NCI-H146 treated with DMSO at 0.1 percent for 48 hours (cell line): ENCODE data around the gene STK32B.
"Not testable (repeated sequence)": the region's sequence is repeated elsewhere in the genome, so short reads cannot be mapped to it uniquely, and the experiment has no call there.

Source experiments
- DNase-seq: peaks from one replicate; lab custom pipeline; 2025; ENCODE audit not compliant: unreplicated experiment; lab: John Stamatoyannopoulos, UW

The STK32B gene

GRCh38 chr4:5051278-5052203 lies at the start of gene STK32B:
Gene STK32B, plus strand, starts transcription at chr4:5051480.
- DNase-seq: no peak

- DNase-seq: not testable (repeated sequence)
These were observed 49.6 kb upstream of the STK32B start for GRCh38 chr4:5001641-5002040.

GRCh38 chr4:5003372-5003857 lies 47.9 kb upstream of the STK32B start:
- DNase-seq: no peak

GRCh38 chr4:5003918-5004317 lies 47.4 kb upstream of the STK32B start:
- DNase-seq: no peak

GRCh38 chr4:5004496-5004895 lies 46.8 kb upstream of the STK32B start:
- no peak for DNase-seq

GRCh38 chr4:5006932-5007331 lies 44.3 kb upstream of the STK32B start:
- not testable (repeated sequence) for DNase-seq

- no peak for DNase-seq
These were observed 41.5 kb upstream of the STK32B start for GRCh38 chr4:5009796-5010195.

- no peak for DNase-seq
These were observed 40.3 kb upstream of the STK32B start for GRCh38 chr4:5010984-5011383.

- DNase-seq: no peak
These were observed 38.9 kb upstream of the STK32B start for GRCh38 chr4:5012244-5012898.

GRCh38 chr4:5012958-5013357 lies 38.3 kb upstream of the STK32B start:
- no peak for DNase-seq

- DNase-seq: no peak
These were observed 37.1 kb upstream of the STK32B start for GRCh38 chr4:5014007-5014682.

GRCh38 chr4:5018096-5018495 lies 33.2 kb upstream of the STK32B start:
- no peak for DNase-seq

GRCh38 chr4:5018603-5019002 lies 32.7 kb upstream of the STK32B start:
- DNase-seq: no peak

GRCh38 chr4:5019274-5019673 lies 32.0 kb upstream of the STK32B start, which contains the start of gene CYTL1:
Gene CYTL1, minus strand, starts transcription at chr4:5019458. Its CDS starts 13 bp downstream, at chr4:5019445.
- DNase-seq: no peak

- no peak for DNase-seq
These were observed 31.5 kb upstream of the STK32B start for GRCh38 chr4:5019796-5020195.

GRCh38 chr4:5020341-5020740 lies 30.9 kb upstream of the STK32B start:
- no peak for DNase-seq

- no peak for DNase-seq
These were observed 29.7 kb upstream of the STK32B start for GRCh38 chr4:5021546-5021945.

- DNase-seq: no peak
These were observed 26.6 kb upstream of the STK32B start for GRCh38 chr4:5024673-5025072.

GRCh38 chr4:5026371-5026770 lies 24.9 kb upstream of the STK32B start:
- no peak for DNase-seq

GRCh38 chr4:5027346-5027745 lies 23.9 kb upstream of the STK32B start:
- no peak for DNase-seq

- no peak for DNase-seq
These were observed 22.8 kb upstream of the STK32B start for GRCh38 chr4:5028480-5028879.
